Testis (tissue), 3 donors: Measurements from ENCODE around the gene TRMT2A. TPM values are rescaled to one million over a fixed set of nuclear protein-coding genes. Genes with fewer than 3 reads are reported as not detected.

Experiments used
- DNase-seq: peaks from one replicate; pipeline ENCODE4 v3.0.0-alpha.2; 2019
- H3K27ac ChIP-seq, 2 donors: fragments of 200-600 bp; sonication (generic); one replicate each; pipeline ENCODE4 v1.5.1; 2019
- H3K27me3 ChIP-seq: fragments of 200-600 bp; sonication (generic); one replicate; pipeline ENCODE4 v1.5.1; 2019
- H3K36me3 ChIP-seq: fragments of 200-600 bp; sonication (generic); one replicate; pipeline ENCODE4 v1.5.1; 2017; ENCODE audit warnings: low read depth; ENCODE audit errors: missing control alignments
- H3K4me1 ChIP-seq: fragments of 200-600 bp; sonication (generic); one replicate; pipeline ENCODE4 v1.5.1; 2019
- H3K4me3 ChIP-seq, 2 donors: fragments of 200-600 bp; sonication (generic); one replicate each; pipeline ENCODE4 v1.5.1; 2017 to 2019
- H3K9me3 ChIP-seq: fragments of 200-600 bp; sonication (generic); one replicate; pipeline ENCODE4 v1.5.1; 2017
- CTCF ChIP-seq, 3 experiments: fragments of 450-650 bp in 2 of 3; fragments of 200-600 bp in 1 of 3; sonication (generic) in 1 of 3; IDR thresholded peaks; one replicate each; pipeline ENCODE4 v1.5.1; 2016 to 2019; ENCODE audit warnings: antibody characterized with exemption in 3 of 3, mild to moderate bottlenecking in 2 of 3, moderate library complexity in 1 of 3
- POLR2A ChIP-seq: fragments of 450-650 bp; IDR thresholded peaks from one replicate; pipeline ENCODE4 v1.6.1; 2017; ENCODE audit warnings: antibody characterized with exemption, mild to moderate bottlenecking, moderate library complexity
- WGBS, 2 donors: methylation state at CpG; one replicate each; pipeline ENCODE4 v1.1.5; 2018; 5-methylcytosine and 5-hydroxymethylcytosine counted together
- intact Hi-C: fragments of 100-400 bp; cut with DNase I; formaldehyde crosslinking; loops from one replicate; pipeline ENCODE4 v1.15.1; 2023; ENCODE audit warnings: low total_unique reads
- polyA plus RNA-seq: library from polyadenylated mRNA; stranded (reverse); fragments of 350-450 nt; fragmentation: Illumina TruSeq; extraction: RNeasy Lipid Tissue Mini Kit (QIAGEN cat#74804); gene quantifications from one replicate; pipeline ENCODE4 v1.2.3, GENCODE V29; 2014; ENCODE audit warnings: low read depth, low replicate concordance; ENCODE audit not compliant: insufficient read depth
- total RNA-seq, 2 donors: library from RNA; depleted of rRNA; stranded (reverse); fragments of >200 nt; gene quantifications; one replicate each; pipeline ENCODE4 v1.2.3, GENCODE V29; 2016

The TRMT2A gene
- total and polyA plus RNA-seq, 3 donors from 2014 or later: 82.7 to 122 (median 97.2) TPM

- H3K36me3 ChIP-seq: no peaks in the 10 kb centered on the region
- WGBS, 2 donors: 79 to 86% methylated on average over 9 of the region's 9 CpGs
- H3K4me1 ChIP-seq: peaks cover under 1% of the 10 kb centered on the region
- no peak overlapping the region for H3K4me3 ChIP-seq
- H3K27me3 ChIP-seq: no peaks in the 10 kb centered on the region
- TF ChIP-seq POLR2A (no peak), CTCF (IDR thresholded peaks at IDR 0.05) (no peak)
- H3K27ac ChIP-seq: no peak overlapping the region
- intact Hi-C loops: no loop called here
- no peak for DNase-seq
- H3K9me3 ChIP-seq: no peaks in the 10 kb centered on the region
These were observed 6.6 kb downstream of the TRMT2A start for GRCh38 chr22:20110359-20110985.

GRCh38 chr22:20109411-20110358 lies 7.3 kb downstream of the TRMT2A start:
- 74 to 79% methylated on average over 9 to 23 of the region's 23 CpGs for WGBS, 2 donors
- DNase-seq: no peak

GRCh38 chr22:20108757-20109230 lies 8.2 kb downstream of the TRMT2A start:
- Histone ChIP-seq H3K4me1 (no peaks in the 10 kb centered on the region), H3K27me3 (no peaks in the 10 kb centered on the region), H3K9me3 (no peaks in the 10 kb centered on the region), H3K36me3 (no peaks in the 10 kb centered on the region), H3K27ac (no peak overlapping the region), H3K4me3 (no peak overlapping the region)
- 86 to 87% methylated on average over 5 to 12 of the region's 12 CpGs for WGBS, 2 donors
- DNase-seq: no peak
- intact Hi-C loops: no loop called here
- TF ChIP-seq POLR2A: no peak
- TF ChIP-seq CTCF (IDR thresholded peaks at IDR 0.05): no peak

More at GRCh38 chr22:20109411-20110358, 7.3 kb downstream of the TRMT2A start:
- H3K4me3 ChIP-seq: no peak overlapping the region
- H3K27ac ChIP-seq: no peak overlapping the region
- no peaks in the 10 kb centered on the region for H3K36me3 ChIP-seq
- no peaks in the 10 kb centered on the region for H3K4me1 ChIP-seq
- no peaks in the 10 kb centered on the region for H3K9me3 ChIP-seq
- intact Hi-C loops: no loop called here
- TF ChIP-seq CTCF (IDR thresholded peaks at IDR 0.05): no peak
- no peak for TF ChIP-seq POLR2A
- no peaks in the 10 kb centered on the region for H3K27me3 ChIP-seq

GRCh38 chr22:20107951-20108756 lies 8.9 kb downstream of the TRMT2A start:
- no peak for TF ChIP-seq POLR2A
- TF ChIP-seq CTCF (IDR thresholded peaks at IDR 0.05): no peak
- DNase-seq: no peak
- Histone ChIP-seq H3K27me3 (no peaks in the 10 kb centered on the region), H3K27ac (no peak overlapping the region), H3K4me3 (no peak overlapping the region), H3K36me3 (no peaks in the 10 kb centered on the region), H3K4me1 (no peaks in the 10 kb centered on the region), H3K9me3 (no peaks in the 10 kb centered on the region)
- WGBS, 2 donors: 66 to 82% methylated on average over 6 to 13 of the region's 13 CpGs
- intact Hi-C loops: no loop called here
